SHP77 (cell line): ENCODE measurements around the gene PRAME.
"Not testable (repeated sequence)": the region's sequence is repeated elsewhere in the genome, so short reads cannot be mapped to it uniquely, and the experiment has no call there.

ENCODE experiments used
- DNase-seq, 2 experiments: peaks; one replicate each; lab custom pipeline; 2025; lab: John Stamatoyannopoulos, UW

Gene PRAME

GRCh38 chr22:22520667-22521602, 38.1 kb downstream of the PRAME start:
- DNase-seq = no peak

- no peak for DNase-seq
These were observed 38.9 kb downstream of the PRAME start, which contains the start of gene ZNF280A for GRCh38 chr22:22520020-22520656. Gene ZNF280A, minus strand, starts transcription at chr22:22520270. Its CDS starts 4,640 bp downstream, at chr22:22515630.

GRCh38 chr22:22519591-22519990, 39.5 kb downstream of the PRAME start:
- no peak for DNase-seq

- no peak for DNase-seq
These were observed 42.1 kb downstream of the PRAME start for GRCh38 chr22:22516992-22517391.

GRCh38 chr22:22515890-22516289, 43.2 kb downstream of the PRAME start:
- DNase-seq = no peak

- peak in 1 of 2 experiments; percentile 3 for DNase-seq
These were observed 44.6 kb downstream of the PRAME start for GRCh38 chr22:22514431-22514830.

GRCh38 chr22:22513619-22514018, 45.4 kb downstream of the PRAME start:
- no peak for DNase-seq

- no peak for DNase-seq
These were observed 46.1 kb downstream of the PRAME start for GRCh38 chr22:22512951-22513350.

GRCh38 chr22:22510833-22511232, 48.2 kb downstream of the PRAME start:
- DNase-seq = not testable (repeated sequence)

GRCh38 chr22:22509912-22510311, 49.2 kb downstream of the PRAME start:
- DNase-seq = not testable (repeated sequence)

GRCh38 chr22:22508274-22509176, 50.5 kb downstream of the PRAME start, which contains the start of gene ZNF280B:
Gene ZNF280B, minus strand, starts transcription at chr22:22508742. Its CDS starts 19,344 bp downstream, at chr22:22489398.
- DNase-seq = peak; percentile 79 to 88

GRCh38 chr22:22507743-22508273, 51.3 kb downstream of the PRAME start:
- DNase-seq = no peak

- DNase-seq = no peak
These were observed 52.3 kb downstream of the PRAME start for GRCh38 chr22:22506736-22507135.

- DNase-seq = no peak
These were observed 60.8 kb downstream of the PRAME start for GRCh38 chr22:22498267-22498666.
